Limb (tissue), 2 donors: ENCODE results near the gene ICE2.

Experiments used
- DNase-seq, 2 donors: peaks; one replicate each; pipeline ENCODE4 v3.0.0-alpha.2; 2016; ENCODE audit errors: extremely low spot score in 2 of 2

The ICE2 gene

DNA sequence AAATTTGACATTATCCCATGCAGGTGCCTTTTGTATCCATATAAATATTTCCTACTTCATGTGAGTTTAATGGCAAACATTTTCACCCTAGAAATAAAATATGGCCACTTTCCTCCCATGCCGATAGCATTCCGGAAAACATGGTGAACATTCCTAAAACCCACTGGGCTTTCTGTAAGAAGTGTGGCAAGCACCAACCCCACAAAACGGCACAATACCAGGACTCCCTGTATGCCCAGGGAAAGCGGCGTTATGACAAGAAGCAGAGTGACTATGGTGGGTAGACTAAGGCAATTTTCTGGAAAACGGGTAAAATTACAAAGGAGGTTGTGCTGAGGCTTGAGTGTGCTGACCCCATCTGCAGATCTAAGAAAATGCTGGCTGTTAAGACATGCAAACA is 88.7 kb downstream of the ICE2 start:
- DNase-seq: no peak

DNA sequence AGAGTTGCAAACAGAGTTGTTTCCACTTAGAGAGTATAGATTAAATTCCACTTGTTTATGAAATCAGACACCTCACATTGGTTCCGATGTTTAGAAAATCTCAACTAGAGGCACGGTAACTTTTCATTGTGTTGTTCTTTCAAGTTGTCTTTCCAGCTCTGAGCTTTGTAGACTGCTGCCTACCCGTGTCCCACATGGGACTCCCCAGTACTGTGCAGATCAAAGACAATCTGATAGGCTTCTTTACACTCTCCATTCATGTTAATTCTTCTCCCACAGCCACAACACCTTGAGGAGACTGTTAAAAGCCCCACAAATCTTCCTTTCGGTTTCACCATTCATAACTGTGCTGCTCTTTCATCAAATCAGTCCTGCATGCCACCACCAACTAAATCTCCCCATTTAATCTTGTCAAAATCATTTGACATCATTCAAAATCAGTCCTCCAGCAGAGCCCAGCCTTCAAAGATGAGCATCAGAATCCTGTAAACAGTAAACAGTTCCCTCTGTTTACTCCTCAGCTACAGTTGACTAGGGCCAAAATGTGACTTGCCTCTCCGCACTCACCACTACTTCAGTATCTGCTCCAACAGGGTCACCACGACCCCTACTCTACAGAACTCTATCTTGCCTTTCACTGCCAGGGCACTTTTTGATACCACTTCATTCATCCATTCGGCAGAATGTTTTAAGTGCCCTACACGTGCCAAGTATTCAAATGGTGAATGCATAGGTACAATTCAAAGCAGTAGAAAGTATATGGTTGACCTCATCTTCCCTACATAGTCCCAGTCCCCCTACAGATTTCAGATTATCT is 89.5 kb downstream of the ICE2 start:
- DNase-seq: no peak

DNA sequence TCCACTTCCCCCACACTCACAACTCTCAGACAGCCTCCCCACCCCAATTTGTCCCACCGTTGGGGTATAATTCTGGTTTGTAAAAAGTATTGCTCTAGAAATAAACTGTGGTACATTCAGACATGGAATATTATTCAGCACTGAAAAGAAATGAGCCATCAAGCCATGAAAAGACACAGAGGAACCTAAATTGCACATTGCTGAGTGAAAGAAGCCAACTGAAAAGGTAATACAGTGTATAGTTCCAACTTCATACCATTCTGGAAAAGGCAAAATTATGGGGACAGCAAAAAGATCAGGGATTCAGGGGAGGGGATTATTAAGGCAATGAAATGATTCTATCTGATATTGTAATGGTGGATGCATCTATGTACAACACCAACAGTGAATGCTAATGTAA is 91.6 kb downstream of the ICE2 start:
- DNase-seq: no peak

DNA sequence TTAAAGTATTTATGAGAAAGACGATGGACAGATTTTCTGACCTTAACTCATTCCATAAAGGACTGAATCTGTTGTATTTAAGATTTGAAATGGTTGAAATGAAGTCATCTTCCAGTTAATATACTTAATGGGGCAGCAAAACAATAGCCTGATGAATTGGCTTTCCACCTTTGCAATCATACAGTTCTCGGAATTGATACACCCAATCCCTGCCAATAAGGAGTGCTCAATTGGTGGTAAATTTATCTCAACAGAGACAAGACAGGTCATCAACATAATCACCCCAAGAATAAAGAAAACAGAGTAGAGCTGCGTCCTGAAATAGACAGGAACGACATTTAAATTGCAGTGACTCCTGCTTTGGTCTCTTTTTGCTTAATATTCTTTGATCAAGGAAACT is 92.3 kb downstream of the ICE2 start:
- no peak for DNase-seq

DNA sequence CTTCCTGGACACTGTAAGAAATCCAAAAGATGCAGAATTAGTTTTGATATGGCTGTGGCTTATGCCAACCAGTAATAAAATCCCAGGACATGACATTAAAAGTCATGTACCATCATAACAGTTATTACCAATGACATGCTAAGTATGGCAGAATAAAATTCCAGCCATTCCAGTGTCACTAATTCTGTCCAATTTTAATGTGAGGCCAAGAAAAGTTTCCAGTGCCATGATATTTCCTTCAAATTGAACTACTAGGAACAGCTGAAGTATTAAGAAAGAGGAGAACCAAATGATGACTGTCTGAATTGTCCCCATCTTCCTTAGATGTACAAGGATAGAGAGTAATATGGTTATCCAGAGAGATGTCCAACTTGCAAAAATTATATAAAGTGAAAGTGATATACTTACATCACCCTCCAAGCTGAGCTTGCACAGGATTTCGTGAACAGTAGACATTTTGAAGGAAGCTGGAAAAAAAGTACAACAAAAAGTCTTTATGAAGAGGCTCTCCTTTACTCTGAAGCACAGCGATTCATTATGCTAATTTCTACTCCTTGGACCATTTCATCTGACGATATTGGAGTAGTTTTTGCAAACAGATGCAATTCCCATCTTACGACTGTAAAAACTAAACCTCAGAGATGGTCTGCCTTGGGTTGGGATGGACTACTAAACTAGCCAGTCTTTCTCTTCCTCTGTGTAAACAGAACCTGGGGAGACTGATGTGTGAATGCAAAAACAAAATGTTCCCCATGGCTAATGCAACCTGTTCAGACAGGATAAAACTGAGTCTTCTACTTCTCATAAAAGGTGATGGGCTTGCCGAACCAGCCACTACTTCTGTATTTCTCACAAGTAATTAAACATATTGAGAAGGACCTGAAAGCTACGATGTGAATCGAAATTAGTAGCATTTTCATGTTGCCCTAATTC is 93.1 kb downstream of the ICE2 start:
- no peak for DNase-seq

DNA sequence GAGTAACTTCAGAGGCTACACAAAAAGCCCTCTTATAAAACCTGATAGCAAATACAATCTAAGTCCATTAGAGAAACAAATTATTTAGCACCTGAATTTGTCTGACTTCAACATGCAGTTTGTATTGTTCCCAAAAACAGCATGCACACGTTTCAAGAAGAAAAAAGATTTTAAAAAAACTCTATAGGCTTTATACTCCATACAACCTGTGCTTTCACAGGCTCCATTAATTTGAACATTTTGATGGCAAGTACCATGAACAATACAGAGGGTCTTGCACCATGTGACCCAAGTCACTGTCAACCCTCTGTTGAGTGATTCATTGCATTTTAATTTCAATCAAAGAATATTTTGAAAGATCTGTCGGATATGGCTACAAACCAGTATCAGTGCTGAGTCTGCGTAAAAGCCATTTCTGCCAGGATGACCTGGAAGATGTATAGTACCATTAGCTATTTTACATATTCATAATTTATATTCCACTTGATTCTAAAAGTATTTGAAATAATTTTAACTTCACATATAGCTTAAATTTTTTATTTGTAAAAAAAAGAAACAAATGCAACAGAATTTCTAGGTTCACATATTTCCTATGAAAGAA is 94.3 kb downstream of the ICE2 start:
- no peak for DNase-seq

DNA sequence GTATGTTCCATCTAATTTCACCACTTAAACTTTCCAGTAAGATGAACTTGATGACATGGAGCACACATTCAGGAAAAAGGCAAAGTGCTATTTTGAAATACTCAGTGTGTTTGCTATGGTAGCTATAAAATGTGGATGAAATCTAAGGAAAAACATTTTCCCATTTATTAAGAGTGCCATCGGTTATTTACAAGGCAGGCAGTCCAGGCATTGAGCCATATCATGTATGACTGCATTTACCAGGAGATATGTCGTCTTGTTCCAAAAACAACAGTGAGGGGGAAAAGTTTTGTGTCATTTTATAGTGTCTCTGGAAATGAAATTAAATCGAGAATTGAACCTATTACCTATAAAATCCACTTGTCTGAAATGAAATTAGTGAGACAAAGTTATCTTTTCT is 94.9 kb downstream of the ICE2 start:
- DNase-seq: no peak

DNA sequence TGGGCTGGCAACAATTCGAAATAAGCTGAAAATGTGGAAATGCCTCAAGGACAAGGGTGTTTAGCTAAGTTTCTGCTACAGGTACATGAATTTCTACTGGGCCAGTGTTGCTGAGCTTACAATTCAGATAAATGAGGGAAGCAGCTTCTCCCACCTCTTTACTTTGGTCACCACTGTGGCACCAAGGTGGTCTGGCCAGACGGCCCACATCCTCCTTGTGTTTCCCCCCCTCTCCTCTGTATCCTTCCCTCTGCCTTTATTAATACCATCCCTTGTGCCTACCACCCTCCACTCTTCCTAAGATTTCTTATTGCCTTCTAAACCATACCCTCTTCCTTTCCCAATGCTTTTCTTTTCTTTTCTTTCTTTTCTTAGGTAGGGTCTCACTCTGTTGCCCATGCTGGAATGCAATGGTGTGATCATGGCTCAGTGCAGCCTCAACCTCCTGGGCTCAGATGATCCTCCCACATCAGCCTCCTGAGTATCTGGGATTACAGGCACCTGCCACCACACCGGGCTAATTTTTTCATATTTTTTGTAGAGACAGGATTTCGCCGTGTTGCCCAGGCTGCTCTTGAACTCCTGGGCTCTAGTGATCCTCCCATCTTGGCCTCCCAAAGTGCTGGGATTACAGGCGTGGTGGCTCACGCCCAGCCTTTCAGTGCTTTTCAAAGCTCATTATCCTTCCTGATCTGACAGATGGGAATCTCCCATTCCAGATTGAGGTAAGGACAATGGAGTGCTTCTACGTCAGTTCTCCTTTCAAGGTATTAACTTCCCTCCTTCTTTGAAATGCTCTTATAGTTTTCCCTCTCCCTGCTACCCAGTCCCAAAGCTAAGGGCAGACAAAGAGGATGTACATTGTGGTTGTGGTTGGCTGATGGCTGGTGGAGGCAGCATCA is 95.9 kb downstream of the ICE2 start:
- no peak for DNase-seq

DNA sequence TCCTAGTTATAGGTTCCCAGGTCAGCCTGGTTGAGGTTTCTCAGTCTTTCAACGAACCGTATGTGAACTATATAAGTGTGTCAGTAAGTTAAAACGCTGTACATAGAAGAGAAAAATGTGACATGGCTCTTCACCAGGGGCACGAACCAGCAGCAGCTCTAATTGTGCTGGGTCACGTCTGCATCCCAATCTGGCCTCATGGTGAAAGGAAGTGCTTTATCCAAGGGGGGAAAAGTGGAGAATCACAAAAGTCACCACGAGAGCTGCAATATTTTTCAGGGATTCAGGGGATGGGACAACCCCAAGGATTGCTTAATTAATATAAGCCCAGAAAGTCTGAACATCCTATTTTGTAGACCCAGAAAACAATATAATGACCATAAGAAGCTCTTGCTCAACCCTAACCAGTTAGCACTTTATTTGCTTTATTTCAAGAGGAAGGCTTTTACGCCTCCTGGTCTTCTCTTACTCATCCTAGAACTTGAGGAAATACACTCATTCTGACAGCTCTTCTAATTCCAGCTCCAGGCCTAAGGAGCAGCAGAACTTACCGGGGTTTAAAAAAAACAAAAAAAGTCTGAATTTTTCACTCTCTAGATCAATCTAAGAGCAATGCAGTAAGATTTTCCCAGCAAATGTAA is 97.7 kb downstream of the ICE2 start:
- DNase-seq: no peak

DNA sequence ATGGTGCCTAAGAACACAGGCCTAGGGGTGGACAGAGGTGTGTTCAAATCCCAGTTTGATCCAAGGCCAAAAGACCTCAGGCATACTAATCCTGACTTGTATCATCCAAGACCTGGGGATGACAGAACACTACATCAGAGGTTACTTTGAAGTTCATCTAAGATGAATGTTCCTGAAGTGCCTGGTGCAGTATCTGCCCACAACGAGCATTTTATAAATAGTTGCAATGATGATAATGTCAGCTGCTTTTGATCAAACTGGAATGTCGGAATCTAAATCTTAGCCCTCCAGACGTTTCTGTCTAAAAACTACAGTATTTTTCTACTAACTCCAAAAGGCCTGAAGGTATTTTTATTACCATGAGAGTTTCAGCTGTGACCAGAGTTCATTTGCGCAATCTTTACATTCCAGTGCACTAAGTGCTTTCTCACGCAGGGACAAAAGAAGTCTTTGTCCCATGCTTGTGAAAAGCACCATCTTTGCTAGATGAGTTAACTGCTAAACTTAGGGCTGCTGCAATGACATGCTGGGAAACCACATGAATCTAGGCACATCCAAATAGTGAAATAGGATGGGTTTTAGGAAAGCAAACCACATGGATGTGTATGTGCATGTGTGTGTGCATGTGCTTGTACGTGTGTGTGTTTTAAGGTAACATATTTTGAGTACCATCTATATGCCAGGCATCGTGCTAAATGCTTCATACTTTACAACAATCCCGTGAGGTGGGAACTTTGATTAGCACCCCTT is 99.2 kb downstream of the ICE2 start:
- DNase-seq: peak in 1 of 2 donors; percentile 65

DNA sequence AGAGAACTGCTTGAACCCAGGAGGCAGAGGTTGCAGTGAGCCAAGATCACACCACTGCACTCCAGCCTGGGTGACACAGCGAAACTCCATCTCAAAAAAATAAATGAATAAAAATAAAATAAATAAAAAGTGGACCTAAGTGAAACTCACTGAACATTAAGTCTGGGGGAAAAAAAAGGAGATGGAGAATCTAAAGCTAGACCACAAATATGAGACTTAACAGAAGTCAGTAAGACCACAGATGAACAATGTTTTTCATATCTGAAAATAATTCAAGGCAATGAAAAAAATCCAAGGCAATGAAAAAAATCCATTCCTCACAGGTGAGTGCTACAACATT is 99.8 kb downstream of the ICE2 start:
- DNase-seq: no peak

DNA sequence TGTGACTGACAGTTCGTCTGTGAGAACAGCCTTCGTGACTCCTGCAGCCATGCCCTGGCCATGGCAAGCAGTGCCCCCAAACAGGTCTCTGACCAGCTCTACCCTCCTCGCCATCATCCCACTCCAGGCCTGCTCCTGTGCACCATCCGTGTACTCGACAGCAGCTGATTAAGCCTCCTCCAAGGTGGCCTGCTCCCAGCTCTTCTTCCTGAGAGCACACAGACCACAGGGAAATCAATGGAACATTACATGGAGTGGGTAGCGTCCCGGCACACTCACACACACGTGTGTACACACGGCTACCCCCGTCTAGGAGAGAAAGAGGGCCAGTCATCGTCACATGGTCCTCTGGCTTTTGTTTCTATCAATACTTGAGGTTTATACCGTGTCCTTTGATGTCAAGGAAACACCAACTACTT is 102.3 kb downstream of the ICE2 start:
- DNase-seq: no peak

DNA sequence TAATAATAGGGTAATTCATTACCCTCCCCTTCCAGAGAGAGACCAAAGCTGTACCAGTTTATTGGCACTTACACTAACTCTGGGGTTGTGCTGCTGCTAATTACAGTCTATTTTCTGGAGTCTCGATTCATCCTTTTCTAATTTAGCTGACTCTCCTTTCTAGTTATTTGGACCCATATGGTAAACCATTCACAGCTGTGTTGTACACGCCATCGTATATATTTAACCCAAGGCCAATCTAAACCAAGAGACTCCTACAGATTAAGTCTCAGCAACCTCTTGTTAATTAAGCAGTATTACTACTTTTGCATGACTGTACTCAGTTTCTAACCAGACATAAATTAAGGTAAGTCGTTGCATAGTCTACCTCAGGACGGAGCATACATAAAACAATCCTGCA is 103.6 kb downstream of the ICE2 start:
- no peak for DNase-seq

DNA sequence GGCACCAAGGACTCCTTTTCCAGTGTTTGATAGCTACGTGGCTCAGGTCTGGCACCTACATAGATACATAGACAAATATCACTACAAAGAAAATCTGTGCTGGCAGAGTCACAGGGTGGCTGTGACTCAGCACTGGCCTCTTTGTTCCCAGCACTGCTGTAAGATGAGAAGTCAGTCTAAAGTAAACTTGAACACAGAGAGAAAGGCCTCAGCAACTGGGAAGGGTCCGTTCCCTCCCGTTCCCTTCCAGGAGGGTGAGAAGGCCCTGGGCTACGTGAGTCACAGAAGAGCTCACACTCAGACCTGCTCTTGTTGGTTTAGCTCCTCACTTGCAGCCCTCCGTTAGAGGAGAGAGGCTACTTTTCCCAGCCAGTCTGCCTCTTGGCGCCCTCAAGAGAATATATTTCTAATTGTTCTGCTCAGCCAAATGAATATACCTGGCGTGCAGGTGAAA is 104.3 kb downstream of the ICE2 start:
- DNase-seq: no peak

DNA sequence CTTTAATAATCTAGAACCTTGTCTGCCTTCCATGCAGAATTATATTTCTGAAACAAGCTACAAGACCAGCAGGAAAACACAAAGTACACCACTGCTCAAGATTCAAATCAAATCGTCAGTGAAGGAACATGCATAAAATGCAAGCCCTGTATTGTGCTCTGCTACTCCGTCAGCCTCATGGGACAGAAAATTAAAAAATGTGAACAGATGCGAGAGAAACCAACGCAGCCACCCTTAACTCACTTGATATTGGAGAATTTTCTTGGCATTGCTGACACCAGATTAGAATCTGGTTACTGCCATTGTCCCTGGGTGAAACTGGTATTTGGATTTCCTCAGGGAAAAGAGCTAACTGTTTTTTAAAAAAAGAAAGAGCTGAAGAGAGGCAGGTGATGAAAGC is 104.7 kb downstream of the ICE2 start:
- no peak for DNase-seq

DNA sequence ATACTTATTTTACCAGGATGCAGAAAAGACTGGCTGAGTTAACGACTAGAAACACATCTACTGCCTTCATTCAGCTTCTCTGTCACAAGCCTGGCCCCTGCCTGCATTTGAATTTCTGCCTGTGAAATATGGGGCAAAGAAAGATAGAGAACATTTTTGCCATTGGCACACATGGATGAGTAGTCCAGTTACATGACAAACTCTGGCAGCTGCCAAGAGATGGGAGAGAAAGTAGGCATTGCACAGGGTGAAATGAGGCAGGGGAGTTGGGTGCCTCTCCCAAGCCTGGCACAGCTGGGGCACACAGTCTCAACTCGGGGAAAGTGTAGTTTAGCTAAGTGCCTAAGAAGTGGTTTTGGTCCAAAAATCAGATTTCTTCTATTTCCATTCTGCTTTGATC is 105.2 kb downstream of the ICE2 start:
- no peak for DNase-seq

DNA sequence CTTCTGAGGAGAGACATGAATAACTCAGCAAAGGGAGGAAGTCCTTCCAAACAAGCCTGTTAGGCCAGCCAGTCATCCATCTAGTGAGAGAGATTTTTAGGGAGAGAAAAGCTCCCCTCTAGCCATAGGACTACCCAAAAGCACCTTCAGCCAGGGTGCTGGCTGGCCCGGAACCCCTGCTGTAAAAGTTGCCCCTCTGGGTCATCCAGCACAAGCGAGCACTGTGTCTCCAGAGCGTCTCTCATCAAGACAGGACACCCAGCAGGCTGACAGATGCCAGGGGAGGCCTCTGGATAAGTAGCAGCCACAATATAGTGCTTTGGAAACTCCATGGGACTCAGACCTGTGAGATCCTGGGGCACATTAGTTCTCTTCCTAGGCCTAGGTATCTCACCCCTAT is 105.6 kb downstream of the ICE2 start:
- no peak for DNase-seq

DNA sequence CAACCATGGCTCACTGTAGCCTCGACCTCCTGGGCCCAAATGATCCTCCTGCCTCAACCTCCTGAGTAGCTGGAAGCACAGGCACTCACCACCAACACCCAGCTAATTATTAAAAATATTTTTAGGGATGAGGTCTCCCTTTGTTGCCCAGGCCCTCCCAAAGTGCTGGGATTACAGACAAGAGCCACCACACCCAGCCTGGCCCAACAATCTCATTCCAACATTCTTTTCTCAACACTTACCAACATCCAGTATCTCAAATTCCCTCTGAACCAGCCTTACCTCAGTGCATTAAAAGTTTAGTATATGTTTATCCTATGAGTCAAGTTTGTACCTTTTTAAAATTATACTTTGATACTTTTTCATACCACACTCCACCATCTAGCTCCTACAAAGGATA is 106.2 kb downstream of the ICE2 start:
- DNase-seq: no peak

DNA sequence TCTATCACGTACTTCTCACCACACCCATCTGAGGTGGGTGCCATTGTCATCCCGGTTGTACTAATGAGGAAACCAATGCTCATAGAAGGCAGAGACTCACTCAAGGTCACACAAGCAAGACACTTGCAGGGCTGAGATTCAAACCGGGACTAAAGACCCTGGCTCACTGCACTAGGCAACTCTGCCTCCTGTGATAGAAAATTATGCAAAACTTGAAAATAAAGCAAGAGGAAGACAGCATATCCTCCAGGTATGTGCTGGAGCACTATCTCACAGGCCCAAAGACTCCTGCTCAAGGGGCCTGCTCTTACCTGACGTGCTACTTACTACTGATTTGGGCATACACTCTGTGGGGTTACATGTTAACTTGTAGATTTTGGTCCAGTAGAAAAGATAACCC is 106.7 kb downstream of the ICE2 start:
- DNase-seq: no peak
